GM18861 (cell line): ENCODE results near the gene TSPAN18.

Experiments
- ATAC-seq: cut with Tn5 transposase; IDR thresholded peaks from one replicate; pipeline ENCODE4 v1.9.1; 2021; ENCODE audit not compliant: unreplicated experiment

TSPAN18 gene

DNA sequence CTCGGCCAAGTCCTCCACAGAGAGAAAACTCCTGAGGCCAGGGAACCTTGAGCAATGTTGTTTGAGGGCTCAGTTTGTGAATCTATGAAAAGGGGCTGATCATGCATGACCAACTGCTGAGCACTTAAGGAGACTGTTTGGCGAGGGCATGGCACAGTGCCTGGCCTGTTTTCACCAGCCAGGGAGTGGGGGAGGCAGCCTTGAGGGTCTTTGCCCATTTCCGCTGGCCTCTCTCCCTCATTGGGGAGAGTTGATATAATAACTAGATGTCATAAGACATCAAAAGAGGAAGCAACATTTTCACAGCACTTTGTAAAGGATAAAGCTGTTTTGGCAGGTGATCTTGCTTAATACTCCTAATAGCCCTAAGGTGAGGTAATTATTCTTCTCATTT is 113.3 kb downstream of the TSPAN18 start:
- ATAC-seq = no peak

DNA sequence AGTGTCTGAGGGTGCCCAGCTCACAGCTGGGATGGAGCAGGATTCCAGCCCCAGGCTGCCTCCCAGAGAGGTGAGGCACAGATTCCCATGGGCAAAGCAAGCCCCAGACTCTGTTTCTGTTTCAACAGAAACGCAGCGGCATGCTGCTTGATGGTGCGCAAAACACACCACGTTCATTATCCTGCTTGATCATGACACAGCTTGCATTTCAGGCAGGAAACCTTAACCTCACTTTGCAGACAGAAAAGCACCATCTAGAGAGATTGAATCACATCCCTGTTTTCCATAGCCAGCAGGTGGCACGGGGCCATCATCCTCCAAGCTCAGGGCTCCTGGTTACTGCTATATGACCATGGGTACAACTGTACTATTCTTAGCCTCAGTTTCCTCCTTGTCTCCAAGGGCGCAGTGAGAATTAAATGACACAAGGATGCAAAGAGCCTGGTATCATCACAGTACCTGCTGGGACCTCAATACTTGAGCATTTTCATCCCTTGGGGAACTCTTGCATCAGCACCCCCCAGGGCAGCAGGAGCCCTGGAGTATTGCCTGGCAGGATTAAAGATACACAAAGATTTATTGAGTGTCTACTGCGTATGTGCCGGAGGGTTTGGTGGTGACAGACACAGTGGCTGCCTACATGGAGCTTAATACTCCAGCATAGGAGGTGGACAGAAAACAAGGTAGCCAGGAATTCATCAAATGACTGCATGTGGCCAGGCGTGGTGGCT is 113.9 kb downstream of the TSPAN18 start:
- no peak for ATAC-seq

DNA sequence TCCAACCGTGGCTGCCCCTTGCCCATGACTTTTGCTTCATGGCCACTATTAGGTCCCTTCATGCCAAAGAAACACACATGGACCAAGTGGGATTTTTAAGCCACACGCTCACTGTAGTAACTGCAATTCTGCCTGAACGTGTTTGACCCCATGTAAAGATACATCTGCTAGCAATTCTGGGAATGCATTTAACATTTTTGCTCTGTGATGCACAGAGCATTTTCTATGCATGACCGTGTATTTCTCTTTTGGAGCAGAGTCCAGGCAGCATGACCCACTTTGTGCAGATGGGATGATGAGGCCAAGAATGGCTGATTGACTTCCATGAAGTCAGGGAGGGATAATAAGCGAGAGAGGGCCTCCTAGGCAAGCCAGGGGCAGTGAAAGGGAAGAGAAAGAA is 115.5 kb downstream of the TSPAN18 start:
- no peak for ATAC-seq

DNA sequence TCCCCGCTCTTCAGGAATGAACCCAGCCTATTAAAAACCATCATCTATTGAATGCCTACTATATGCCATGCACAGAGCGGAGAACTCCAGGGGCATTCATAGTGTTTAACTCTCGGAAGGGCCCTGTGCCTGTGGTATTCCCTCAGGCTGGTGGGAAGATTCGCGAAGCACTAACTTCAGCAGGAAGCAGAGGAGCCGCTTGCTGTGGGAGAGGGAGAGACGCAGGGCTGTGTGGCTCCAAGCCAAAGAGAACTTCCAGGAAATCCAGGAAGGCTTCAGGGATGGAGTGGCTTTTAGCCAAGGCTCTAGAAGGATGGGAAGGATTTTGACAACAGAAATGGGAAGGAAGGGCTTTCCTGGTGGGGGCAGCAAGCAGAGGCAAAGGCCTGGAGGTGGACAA is 120.1 kb downstream of the TSPAN18 start:
- no peak for ATAC-seq

DNA sequence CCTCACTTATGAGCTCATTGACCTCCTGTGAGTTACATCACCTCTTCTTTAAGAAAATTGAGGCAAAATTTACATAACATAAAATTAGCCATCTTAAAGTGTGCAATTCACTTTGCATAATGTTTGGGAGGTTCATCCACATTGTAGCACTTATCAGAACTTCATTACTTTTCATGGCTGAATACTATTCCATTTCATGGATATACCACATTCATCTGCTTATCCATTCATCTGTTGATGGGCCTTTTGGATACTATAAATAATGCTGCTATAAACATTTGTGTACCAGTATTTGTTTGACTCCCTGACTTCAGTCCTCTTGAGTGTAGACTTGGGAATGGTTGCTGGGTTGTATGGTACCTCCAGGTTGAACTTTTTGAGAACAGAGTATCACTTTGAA is 120.6 kb downstream of the TSPAN18 start:
- no peak for ATAC-seq

DNA sequence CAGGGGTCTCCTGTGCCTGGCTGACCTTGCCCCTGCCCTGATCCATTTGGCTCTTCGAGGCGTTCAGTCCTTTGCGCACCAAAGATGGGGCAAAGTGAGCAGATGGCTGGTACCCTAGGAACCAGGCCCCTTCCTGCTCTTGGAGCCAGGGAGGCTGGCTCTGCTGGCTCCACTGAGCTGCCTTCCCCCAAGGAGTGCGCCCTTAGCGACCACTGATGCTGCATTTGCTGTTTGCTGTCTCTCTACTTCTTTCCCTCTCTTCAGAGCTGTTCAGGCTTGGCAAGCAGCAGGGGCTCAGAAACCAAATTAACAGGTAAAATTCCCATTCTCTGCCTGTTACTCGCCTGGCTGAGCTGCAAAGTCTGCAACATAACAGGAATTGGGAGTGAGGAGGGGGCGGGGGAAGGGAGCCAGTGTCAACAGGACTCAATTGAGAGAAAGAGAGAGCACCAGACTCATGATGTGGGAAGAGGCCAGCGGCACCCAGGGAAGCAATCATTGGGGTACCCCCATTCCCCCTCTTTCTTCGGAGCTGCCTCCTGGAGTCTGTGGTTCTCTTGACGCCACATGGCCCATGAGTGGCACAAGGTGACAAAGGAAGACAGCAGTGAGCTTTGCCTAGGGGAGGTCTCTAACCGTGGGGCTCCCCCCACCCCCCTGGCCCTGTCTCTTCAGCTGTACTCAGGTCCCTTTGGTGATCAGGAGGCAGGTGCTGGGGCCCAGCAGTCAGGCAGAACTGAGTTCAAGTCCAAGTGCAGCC is 121.6 kb downstream of the TSPAN18 start:
- ATAC-seq = no peak

DNA sequence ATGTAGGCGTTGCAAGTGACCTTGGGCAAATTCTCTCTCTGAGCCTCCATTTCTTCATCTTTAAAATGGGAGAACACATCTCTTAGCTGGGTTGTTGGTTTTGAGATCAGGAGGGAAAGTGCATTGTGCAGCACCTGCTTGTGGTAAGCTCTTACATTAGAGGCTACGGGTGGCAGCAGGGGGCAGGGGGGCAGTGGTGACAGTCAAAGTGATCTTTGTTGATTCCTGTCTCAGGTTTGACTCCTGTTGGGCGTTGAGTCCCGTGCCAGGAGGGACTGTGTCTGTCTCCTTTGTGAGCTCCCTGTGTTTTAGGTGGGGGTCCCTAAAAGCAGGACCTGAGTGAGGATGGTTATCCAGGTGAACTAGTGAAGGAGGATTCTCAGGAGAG is 122.2 kb downstream of the TSPAN18 start:
- no peak for ATAC-seq

DNA sequence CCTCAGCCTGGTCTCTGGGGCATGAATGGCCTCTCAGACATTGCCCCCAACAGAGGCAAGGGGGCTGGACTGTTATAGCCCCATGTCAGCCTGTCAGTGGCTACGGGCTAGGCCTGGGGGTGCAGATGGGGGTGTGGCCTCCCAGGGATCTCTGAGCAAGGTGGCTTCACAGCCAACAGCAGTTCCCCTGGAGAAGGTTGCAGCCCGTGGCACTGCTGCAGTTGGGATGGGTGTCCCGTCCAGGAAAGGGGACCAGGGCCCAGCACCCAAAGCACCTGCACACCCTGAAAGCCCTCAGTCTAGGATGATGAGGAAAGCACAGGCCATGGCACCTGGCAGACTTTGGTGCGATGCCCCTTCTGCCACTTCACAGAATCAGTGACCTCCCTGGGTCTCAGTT is 122.7 kb downstream of the TSPAN18 start:
- ATAC-seq = no peak

DNA sequence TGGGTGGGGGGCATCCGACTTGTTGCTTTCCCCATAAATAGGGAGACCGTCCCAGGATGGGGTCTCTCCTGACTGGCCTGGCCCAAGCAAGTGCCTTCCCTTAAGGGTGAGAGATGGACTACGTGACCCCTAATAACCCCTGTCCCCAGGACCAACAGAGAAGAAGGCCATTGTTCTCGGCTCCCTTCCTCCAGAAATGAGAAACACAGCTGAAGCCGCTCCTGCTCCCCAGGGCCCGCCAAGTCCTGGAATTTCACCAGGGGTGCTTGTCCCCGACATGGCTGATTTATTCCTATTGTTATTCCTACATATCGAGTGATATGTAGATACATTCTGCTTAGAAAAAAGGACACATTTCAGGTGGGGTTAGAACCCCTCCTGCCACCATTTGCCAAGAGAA is 123.2 kb downstream of the TSPAN18 start:
- ATAC-seq = no peak

DNA sequence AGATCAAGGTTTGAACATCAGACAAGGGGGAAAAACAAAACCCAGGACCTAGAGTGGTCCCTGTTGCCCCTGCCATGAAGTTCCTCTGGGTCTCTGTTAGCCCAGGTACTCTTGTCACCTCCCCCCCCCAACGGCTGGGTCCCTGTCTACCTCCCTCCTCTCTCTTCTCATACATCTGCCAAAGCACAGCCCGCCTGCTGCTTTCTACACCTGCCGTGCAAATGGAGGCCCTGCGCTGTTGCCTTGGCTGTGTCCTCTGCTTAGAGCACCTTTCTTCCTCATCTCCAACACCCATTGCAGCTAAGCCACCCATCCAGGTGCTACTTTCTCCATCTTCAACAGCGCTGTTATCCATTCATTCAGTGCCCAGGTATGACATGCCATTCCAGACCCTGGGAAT is 124.7 kb downstream of the TSPAN18 start:
- ATAC-seq = no peak

DNA sequence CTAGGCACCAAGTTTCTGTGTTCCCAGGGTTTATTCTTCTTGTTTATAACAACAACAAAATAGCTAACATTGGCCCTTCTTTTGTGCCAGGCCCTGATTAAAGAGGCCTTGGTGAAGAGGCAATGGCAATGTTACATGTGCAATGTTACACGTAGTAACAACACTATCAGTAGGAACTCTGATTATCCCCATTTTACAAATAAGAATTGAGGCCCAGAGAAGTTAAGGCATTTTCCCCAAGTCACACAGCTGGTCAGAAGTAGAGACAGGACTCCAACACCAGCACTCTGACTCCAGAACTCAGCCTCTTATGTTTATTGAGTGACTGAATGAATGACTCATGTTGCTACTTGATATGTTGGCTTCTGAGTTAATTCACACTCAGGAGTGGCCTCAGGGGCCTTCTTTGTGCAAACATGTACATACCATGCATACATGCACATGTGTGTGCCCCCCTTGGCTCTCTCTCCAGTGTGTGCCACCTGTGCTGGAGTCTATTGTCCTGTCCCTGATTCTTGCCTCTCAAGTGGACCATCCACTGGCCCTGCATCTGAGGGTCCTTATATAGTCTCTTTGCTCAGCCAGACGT is 125.5 kb downstream of the TSPAN18 start:
- no peak for ATAC-seq

DNA sequence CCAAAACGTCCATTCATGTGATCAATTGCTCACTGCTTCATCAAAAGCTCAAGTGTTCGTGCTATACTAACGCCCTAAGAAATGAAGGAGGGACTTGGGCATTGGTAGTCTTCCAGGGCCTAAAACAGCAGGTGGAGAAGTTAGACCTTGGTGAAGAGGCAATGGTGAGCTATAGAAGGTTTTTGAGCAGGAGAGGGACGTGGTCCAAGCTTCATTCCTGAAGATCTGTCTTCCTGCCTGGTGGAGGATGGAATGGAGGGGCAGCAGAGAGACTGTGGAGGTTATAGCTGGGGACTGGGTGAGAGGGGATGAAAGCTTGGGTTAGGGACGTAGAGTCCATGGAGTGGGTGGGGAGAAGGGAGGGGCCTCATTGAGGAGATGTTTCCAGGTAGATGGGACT is 126.2 kb downstream of the TSPAN18 start:
- no peak for ATAC-seq

DNA sequence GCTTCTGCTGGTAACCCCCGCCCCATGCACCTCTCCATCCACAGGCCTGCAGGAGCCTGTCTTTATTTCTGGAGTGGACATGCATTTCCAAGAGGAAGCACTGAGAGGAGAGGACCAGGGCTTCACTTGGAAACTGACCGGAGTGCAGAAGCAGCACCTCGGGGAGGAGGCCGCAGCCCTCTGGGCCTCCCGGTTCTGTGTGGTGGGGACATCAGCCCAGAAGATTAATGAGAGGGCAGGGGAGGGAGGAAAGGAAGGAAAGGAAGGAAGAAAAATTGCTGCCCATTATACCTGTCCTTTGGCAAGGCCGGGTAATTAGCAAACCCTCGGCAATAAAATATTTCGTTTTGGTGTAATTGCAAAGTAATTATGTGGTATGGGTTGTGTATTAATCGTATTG is 126.9 kb downstream of the TSPAN18 start:
- no peak for ATAC-seq

DNA sequence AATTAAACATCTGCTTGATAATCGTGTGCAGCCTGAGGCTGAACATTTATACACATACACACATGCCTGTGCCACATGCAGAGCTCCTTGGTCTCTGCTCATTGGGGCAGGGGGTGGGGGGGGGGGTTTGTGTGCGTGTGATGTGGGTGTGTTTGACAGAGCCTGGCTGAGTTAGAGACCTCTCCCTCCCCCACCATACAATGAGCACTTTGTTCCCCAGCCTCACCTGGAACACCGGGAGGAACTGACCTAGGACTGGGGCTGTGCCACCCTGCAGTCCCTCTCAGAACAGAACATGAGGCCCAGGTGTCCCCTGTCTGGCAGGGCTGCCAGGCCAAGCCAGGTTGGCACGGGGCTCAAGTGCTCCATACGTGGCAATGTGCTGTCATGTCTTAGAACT is 127.3 kb downstream of the TSPAN18 start:
- no peak for ATAC-seq

DNA sequence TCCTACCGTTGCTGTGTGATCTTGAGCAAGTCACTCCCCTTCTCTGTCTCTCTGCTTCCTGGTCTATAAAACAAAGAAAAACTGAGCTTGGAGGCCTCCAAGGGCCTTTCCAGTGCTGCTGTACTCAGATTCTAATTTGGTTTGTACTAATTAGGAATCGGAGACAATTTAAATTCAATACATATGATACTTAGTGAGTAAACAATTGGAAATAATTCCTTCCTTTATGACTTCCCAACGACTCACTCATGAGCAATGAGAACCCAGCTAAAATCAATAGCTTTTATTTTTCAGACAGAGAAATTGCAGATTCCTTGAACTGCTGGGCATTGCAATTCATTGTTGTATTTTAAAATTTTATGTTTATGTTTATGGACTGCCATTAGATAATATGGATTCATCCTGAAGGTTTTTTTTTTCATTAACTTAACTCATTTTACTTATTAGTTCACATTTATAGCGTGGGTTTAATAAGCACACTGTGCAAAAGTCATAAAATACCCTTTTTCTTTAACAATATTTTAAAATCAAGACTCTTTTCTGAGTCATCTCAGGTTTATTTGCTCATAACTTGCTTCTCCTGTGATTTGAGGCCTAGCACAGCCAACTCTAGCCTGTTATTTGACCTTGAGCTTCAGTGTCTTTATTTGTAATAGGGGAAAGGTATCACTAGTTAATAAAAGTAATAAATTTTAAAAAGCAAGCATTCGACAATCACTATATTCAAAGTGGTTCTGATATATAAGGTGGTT is 128.2 kb downstream of the TSPAN18 start:
- no peak for ATAC-seq

DNA sequence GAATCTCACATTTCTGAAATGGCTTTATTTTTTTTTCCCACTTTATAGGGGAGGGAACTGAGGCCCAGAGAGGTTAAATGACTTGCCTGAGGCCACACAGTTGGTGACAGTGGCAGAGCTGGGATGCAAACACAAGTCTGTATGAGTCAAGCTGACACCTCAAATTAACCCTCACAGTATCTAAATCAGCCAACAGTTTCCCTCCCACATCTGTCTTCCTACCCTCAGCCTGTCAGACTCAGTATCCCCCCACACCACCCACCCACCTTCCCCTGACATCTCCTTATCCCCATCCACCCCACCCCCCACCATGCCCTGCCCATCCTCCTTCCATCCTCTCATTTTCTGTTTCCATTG is 128.7 kb downstream of the TSPAN18 start:
- no peak for ATAC-seq

DNA sequence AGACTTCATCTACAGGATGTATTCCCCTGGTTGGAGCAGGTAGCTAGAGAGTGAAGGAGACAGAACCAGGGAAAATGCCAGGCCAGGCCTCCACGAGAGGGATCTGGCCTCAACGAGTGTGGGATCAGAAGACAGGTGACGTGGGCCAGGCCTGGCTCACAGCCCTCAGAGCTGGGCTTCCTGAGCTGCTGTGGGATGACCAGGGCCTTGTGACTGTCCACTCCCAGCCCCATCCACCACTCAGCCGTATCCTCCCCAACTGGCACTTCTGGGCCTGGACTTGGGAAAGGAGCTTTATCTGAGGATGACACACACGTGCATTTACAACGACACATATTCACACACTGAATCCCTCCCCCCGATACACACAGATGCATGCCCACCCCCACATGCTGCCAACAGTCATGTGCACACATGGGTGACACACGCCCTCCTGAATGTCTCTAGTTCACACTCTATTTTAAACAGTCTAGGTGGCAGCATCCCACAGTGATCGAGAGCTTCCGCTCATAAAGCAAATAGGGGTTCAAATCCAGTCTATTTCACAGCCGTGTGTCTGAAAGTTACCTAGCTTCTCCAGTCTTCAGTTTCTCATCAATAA is 130.8 kb downstream of the TSPAN18 start:
- ATAC-seq = no peak

DNA sequence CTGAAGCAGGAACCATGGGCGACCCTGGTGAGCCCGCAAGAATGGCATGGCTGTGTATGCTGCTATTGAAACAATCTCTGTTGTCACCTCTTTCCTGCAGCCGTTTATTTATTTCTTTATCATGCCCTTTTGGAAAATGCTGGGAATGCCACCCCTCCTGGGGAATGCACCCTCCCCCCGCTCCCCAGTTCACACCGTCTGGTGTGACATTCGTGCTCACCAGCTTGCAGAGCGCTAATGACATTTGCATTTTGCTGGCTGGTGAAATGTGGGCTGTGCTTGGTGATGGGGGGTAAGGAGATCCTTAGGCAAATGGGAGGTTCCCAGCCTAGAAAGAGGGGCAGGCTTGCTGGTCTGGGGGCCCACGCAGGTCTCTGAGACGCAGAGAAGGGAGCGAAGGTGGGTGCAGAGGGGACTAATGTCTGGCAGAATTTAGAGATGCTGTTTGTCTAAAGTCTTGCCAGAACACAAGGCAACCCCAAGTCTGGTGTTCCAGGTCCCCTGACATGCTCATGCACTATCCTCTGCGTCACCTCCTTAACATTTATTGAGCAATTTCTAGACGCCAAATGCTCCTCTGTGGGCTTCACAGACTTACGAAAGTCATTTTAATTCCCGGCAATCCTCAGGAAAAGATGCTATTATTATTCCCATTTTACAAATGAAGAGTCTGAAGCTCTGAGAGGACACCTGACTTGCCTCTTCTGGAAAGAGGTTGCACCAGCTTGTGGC is 132.2 kb downstream of the TSPAN18 start:
- ATAC-seq = no peak

DNA sequence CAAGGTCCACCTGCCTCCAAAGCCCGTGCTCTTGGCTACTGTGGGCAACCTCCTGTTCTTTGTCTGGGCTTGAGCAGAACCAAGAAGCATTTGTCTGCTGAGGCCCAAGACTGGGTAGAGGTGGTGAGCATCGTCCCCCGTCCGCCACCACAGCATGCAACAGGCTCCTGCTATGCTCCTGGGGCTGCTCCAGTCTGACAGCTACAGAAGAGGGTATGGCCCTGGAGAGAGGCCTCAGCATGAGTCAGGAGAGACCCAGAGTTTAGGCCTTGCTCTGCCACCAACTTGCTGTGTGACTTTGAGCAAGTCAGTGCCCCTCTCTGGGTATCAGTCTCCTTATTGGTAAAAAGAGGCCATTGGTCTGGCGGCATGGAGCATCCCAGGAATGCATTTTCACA is 132.8 kb downstream of the TSPAN18 start:
- no peak for ATAC-seq

DNA sequence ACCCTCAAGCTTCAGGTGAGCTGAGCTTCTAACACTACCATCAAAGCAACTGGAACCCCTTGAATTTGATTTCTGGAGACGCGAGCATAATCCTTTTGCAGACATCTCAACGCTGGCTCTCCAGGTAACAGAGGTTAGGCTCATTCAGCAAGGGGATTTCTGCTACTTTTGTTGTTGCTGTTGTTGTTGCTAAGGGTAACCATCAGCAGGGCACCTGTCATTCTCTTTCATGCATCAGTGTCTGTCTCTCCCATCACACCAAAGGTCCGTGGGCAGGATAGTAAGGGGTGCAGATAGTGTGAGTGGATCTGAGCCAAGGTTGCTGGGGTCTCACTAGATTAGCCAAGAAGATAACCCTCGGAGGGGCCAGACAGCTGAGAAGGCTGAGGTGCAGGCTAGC is 133.6 kb downstream of the TSPAN18 start:
- ATAC-seq = no peak
